ENCODE measurements around the gene R3HCC1L.

Gene R3HCC1L

DNA sequence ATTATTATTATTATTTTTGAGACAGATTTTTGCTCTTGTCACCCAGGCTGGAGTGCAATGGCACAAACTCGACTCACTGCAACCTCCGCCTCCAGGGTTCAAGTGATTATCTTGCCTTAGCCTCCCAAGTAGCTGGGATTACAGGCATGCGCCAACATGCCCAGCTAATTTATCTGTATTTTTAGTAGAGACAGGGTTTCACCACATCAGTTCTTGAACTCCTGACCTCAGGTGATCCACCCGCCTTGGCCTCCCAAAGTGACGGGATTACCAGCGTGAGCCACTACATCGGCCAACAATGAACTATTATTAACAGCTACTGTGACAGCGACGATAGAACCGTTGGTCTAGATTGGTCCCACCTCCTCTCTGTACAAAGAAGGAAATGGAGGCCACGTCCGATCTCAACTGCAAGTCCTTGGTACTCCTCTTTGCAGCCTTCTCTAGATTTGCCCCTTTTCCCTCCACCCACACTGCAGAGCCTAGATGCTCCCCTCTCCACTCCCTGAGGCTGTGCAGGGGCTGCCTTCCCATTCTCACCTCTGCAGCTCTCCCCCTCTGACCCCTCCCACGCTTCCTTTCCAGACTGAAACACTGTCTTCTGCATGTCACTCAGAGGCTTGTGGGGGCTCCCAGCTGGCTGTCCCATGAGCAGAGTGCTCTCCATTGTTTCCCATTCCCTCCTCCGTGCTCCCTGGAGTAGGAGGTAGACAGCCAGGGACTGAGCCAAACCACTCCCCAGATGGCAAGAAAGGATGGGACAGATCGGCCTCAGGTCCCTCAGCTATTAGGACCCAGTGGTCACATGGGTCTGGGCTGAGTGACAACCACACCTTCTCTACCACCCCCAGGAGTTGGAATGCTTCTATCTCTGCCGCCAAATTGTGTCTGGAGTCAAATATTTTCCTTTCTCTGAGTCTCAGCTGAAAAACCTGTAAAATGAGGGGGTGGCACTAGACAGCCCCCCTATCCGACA is 131.2 kb downstream of the R3HCC1L start (continued):
- TF ChIP-seq ZNF544 (tag by site-specific recombination; IDR thresholded peaks at IDR 0.05) (no peak), KLF8 (tag by site-specific recombination; IDR thresholded peaks at IDR 0.05) (no peak), FEZF1 (tag by site-specific recombination; IDR thresholded peaks at IDR 0.05) (no peak)

GRCh38 chr10:98266647-98267046 is 132.2 kb downstream of the R3HCC1L start:
- no peaks in the 10 kb centered on the region for H3K36me3 ChIP-seq (ENCODE audit: control insufficient read depth in 2 of 2, insufficient read depth in 1 of 2, low read length in 2 of 2)
- ChIA-PET CTCF (interaction anchor here (0.6 to 2.4 kb wide), 3 partner anchors 43 to 769 kb away, joined by 3 to 13 read pairs (median 3); no protein-coding TSS in a partner anchor), POLR2A (no interaction called here)
- no peaks in the 10 kb centered on the region for H3K9me3 ChIP-seq (ENCODE audit: control insufficient read depth, insufficient read depth, low read depth, low read length)
- TF ChIP-seq GLIS1 (tag by site-specific recombination; IDR thresholded peaks at IDR 0.05) (peak; percentile 84), ZFHX2 (tag by site-specific recombination; conservative IDR thresholded peaks at IDR 0.05) (peak; percentile 95), ZNF239 (tag by site-specific recombination; IDR thresholded peaks at IDR 0.05) (no peak), PRDM1 (tag by site-specific recombination; IDR thresholded peaks at IDR 0.05) (0 out of 2 replicates have a peak, but pooled peaks have one; percentile 16), EGR2 (tag by site-specific recombination; IDR thresholded peaks at IDR 0.05; ENCODE audit: low read depth) (peak; percentile 94), ZFP3 (tag by site-specific recombination; IDR thresholded peaks at IDR 0.05; ENCODE audit: low read depth) (peak; percentile 78)
- TF ChIP-seq, protein P1, sequence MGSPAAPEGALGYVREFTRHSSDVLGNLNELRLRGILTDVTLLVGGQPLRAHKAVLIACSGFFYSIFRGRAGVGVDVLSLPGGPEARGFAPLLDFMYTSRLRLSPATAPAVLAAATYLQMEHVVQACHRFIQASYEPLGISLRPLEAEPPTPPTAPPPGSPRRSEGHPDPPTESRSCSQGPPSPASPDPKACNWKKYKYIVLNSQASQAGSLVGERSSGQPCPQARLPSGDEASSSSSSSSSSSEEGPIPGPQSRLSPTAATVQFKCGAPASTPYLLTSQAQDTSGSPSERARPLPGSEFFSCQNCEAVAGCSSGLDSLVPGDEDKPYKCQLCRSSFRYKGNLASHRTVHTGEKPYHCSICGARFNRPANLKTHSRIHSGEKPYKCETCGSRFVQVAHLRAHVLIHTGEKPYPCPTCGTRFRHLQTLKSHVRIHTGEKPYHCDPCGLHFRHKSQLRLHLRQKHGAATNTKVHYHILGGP (tag by site-specific recombination; IDR thresholded peaks at IDR 0.05), result no peak
- no peaks in the 10 kb centered on the region for H3K4me1 ChIP-seq (ENCODE audit: control insufficient read depth, insufficient read depth, low read length)
- no peak overlapping the region for H3K4me3 ChIP-seq (ENCODE audit: low read depth, low read length)
- H3K27ac ChIP-seq (ENCODE audit: extremely low read depth, low read depth, low read length), result no peak overlapping the region

- Histone ChIP-seq H3K27ac (ENCODE audit: extremely low read depth, low read depth, low read length) (peak overlapping the region; percentile 58; the same call in 1 of the 2 replicates), H3K4me3 (ENCODE audit: low read depth, low read length) (no peak overlapping the region), H3K36me3 (ENCODE audit: control insufficient read depth in 2 of 2, insufficient read depth in 1 of 2, low read length in 2 of 2) (no peaks in the 10 kb centered on the region), H3K9me3 (ENCODE audit: control insufficient read depth, insufficient read depth, low read depth, low read length) (no peaks in the 10 kb centered on the region), H3K4me1 (ENCODE audit: control insufficient read depth, insufficient read depth, low read length) (no peaks in the 10 kb centered on the region)
- TF ChIP-seq ZNF664 (tag by site-specific recombination; IDR thresholded peaks at IDR 0.05) (no peak), SP2 (tag by site-specific recombination; IDR thresholded peaks at IDR 0.05) (peak; percentile 27), ZBTB17 (tag by site-specific recombination; IDR thresholded peaks at IDR 0.05) (peak; percentile 22; the same call in 1 of the 2 replicates)
- ChIA-PET CTCF (interaction anchor here (0.6 to 2.4 kb wide), 3 partner anchors 42 to 768 kb away, joined by 3 to 13 read pairs (median 3); no protein-coding TSS in a partner anchor), POLR2A (interaction anchor here (1.1 kb wide), 1 partner anchor 29 kb away, joined by 3 read pairs; no protein-coding TSS in a partner anchor)
Observed at GRCh38 chr10:98267069-98267893, 132.8 kb downstream of the R3HCC1L start.

DNA sequence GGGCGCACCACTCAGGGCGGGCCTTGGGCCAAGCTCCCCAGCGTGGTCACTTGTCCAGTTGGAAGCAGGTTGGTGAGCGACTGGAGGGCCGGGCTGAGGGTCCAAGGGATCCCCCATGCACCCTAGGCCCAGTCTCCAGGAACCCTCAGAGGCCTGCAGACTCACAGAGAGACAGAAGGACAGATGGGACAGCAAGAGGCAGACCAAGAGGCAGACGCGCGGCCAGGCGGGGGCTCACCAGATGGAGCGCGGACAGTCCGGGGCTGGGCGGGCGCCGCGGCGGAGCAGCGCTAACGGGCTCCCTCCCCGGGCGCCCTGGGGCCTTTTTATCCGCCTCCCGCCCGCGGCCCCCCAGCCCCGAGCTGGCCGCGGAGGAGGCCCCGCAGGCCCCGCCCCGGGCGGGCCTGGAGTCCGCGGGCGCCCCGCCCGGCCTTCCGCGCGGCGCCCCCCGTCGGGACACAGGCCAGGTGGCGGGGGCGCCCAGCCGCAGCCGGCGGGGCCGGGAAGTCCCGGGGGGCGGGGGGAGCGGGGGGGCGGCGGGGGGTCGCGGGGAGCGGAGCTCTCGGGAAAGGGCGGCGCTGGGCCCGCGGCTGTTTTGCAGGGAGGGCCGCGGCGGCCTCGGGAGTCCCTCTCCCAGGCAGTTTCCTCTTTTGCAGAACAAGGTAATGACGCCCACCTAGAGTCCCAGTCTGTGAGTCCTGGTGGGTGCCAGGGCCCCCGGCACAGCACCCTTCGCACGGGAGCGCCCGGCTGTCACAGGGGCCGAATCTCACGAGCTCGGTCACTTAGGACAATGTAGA is 133.6 kb downstream of the R3HCC1L start, which contains the start of gene LOXL4:
Gene LOXL4 (minus strand): TSS at position 301 of the 800 bp plus-strand sequence. CDS start 5,175 bp downstream, outside the sequence.
- peak within 1 kb of the TSS; percentile 58; the same call in 1 of the 2 replicates for H3K27ac ChIP-seq (ENCODE audit: extremely low read depth, low read depth, low read length)
- H3K4me1 ChIP-seq (ENCODE audit: control insufficient read depth, insufficient read depth, low read length), result no peaks in the 10 kb centered on the region
- peak within 1 kb of the TSS; percentile 25 for H3K4me3 ChIP-seq (ENCODE audit: low read depth, low read length)
- CTCF ChIA-PET, result interaction anchor here (2.4 kb wide), 1 partner anchor 41 kb away, joined by 13 read pairs; no protein-coding TSS in a partner anchor
- POLR2A ChIA-PET, result interaction anchor here (0.7 to 1.1 kb wide), 2 partner anchors 28 to 71 kb away, joined by 3 to 7 read pairs; no protein-coding TSS in a partner anchor
- H3K36me3 ChIP-seq (ENCODE audit: control insufficient read depth in 2 of 2, insufficient read depth in 1 of 2, low read length in 2 of 2), result no peaks in the 10 kb centered on the region
- H3K9me3 ChIP-seq (ENCODE audit: control insufficient read depth, insufficient read depth, low read depth, low read length), result no peaks in the 10 kb centered on the region
- TF ChIP-seq ZNF747 (tag by site-specific recombination; IDR thresholded peaks at IDR 0.05) (no peak), ZNF600 (tag by site-specific recombination; IDR thresholded peaks at IDR 0.05) (peak; percentile 47), ZBTB26 (tag by site-specific recombination; optimal IDR thresholded peaks at IDR 0.05) (peak; percentile 26), ZBTB48 (tag by site-specific recombination; IDR thresholded peaks at IDR 0.05) (peak; percentile 41; the same call in 1 of the 2 replicates), ZNF521 (tag by site-specific recombination; IDR thresholded peaks at IDR 0.05) (no peak), GLIS1 (tag by site-specific recombination; IDR thresholded peaks at IDR 0.05) (peak; percentile 72), ZBTB8A (tag by site-specific recombination; IDR thresholded peaks at IDR 0.05) (peak; percentile 66), ZNF558 (tag by site-specific recombination; IDR thresholded peaks at IDR 0.05) (no peak)
- TF ChIP-seq, protein P2, sequence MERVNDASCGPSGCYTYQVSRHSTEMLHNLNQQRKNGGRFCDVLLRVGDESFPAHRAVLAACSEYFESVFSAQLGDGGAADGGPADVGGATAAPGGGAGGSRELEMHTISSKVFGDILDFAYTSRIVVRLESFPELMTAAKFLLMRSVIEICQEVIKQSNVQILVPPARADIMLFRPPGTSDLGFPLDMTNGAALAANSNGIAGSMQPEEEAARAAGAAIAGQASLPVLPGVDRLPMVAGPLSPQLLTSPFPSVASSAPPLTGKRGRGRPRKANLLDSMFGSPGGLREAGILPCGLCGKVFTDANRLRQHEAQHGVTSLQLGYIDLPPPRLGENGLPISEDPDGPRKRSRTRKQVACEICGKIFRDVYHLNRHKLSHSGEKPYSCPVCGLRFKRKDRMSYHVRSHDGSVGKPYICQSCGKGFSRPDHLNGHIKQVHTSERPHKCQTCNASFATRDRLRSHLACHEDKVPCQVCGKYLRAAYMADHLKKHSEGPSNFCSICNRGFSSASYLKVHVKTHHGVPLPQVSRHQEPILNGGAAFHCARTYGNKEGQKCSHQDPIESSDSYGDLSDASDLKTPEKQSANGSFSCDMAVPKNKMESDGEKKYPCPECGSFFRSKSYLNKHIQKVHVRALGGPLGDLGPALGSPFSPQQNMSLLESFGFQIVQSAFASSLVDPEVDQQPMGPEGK (tag by site-specific recombination; IDR thresholded peaks at IDR 0.05), result peak; percentile 20

Data from HEK293 (cell line).